ENCODE data around the gene TYRO3. TPM values are rescaled to one million over a fixed set of nuclear protein-coding genes. Genes with fewer than 3 reads are reported as not detected.

The TYRO3 gene
- total and polyA plus RNA-seq, 2 of the 13 experiments (the other 11 are each of a cell fraction or from before 2014, with no cell fraction given), result 24.0 to 43.6 TPM

DNA sequence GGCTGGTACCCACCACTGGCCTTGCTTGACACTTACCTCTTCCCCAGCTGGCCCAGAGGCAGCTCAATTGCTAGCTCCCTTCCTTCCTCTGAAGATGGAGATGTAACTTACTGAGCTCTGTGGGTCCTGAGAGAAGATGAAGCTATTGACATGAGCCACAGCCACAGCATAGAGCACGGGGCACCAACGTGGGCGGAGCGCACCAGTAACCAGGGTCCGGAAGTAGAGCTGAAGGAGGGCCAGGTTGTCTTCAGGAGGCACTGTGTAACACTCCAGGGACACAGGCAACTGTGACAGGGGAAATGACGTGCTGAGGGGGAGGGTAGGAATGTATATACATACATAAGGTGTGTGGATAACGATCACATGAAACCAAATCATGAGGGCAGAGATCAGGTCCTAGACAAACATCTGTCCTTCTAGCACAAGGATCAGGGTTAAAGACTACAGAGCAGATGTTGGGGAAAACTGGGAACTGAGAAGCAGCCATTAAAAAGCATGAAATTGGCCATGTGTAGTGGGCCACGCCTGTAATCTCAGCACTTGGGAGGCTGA lies 41.0 kb upstream of the TYRO3 start:
- H3K9me3 ChIP-seq (ENCODE audit: low read length), result no peaks in the 10 kb centered on the region
- peak overlapping the region; percentile 42 for H3K4me2 ChIP-seq (ENCODE audit: low read depth, low read length)
- ChIA-PET POLR2A (interaction anchor here (1.1 to 2.0 kb wide), 4 partner anchors 14 to 27 kb away, joined by 3 to 8 read pairs (median 7); partner anchors contain the start of genes ITPKA and RPAP1), CTCF (ENCODE audit: low intra/inter-chr PET ratio, low total read pairs) (no interaction called here)
- H3K79me2 ChIP-seq (ENCODE audit: insufficient read depth, low read length), result no peaks in the 10 kb centered on the region
- H4K20me1 ChIP-seq (ENCODE audit: insufficient read depth, low read length), result no peaks in the 10 kb centered on the region
- no peak overlapping the region for H3K4me3 ChIP-seq (replicated peaks in 1 of 3; ENCODE audit: insufficient read depth in 1 of 3, low read depth in 2 of 3, low read length in 3 of 3)
- intact Hi-C loops (cut with micrococcal nuclease; ENCODE audit: unreplicated experiment), result no loop called here
- DNase-seq (ENCODE audit: low spot score) (peak; percentile 70), ATAC-seq (peak; percentile 64), FAIRE-seq (peak; percentile 4)
- BruUV-seq (replicated peaks), result no TSS peak
- peaks cover 0 to 2% of the 10 kb centered on the region in 2 experiments; a peak in 2 of 5 replicates for H3K36me3 ChIP-seq (replicated peaks in 1 of 2; ENCODE audit: control insufficient read depth in 1 of 2, insufficient read depth in 2 of 2, low read length in 2 of 2)
- in situ Hi-C loops (cut with HindIII; ENCODE audit: extremely low pct_ligation_motif_present, low pct_unique_long_range_greater_than_20kb), result no loop called here
- no peak overlapping the region for H2AFZ ChIP-seq (ENCODE audit: low read length)
- H3K27ac ChIP-seq (ENCODE audit: extremely low read length, insufficient read depth, low read length), result peak overlapping the region; percentile 51
- H3K4me1 ChIP-seq (ENCODE audit: insufficient read depth, low read length), result peaks cover 18% of the 10 kb centered on the region
- H3K9ac ChIP-seq (ENCODE audit: insufficient read depth, low read depth, low read length), result no peak overlapping the region; the same call in 1 of the 2 replicates
- H3K27me3 ChIP-seq (ENCODE audit: control insufficient read depth in 1 of 2, insufficient read depth in 2 of 2, low read length in 2 of 2), result no peaks in the 10 kb centered on the region
- WGBS (ENCODE audit: low lambda C conversion rate), result 56% methylated on average over 8 of the region's 8 CpGs
- TF ChIP-seq, protein P1, sequence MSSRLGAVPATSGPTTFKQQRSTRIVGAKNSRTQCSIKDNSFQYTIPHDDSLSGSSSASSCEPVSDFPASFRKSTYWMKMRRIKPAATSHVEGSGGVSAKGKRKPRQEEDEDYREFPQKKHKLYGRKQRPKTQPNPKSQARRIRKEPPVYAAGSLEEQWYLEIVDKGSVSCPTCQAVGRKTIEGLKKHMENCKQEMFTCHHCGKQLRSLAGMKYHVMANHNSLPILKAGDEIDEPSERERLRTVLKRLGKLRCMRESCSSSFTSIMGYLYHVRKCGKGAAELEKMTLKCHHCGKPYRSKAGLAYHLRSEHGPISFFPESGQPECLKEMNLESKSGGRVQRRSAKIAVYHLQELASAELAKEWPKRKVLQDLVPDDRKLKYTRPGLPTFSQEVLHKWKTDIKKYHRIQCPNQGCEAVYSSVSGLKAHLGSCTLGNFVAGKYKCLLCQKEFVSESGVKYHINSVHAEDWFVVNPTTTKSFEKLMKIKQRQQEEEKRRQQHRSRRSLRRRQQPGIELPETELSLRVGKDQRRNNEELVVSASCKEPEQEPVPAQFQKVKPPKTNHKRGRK (CRISPR knock-in tag; IDR thresholded peaks at IDR 0.05), result no peak
- no peak for TF ChIP-seq NONO (IDR thresholded peaks at IDR 0.05)
- TF ChIP-seq NONO (CRISPR knock-in tag; conservative IDR thresholded peaks at IDR 0.05), result no peak
- no peak for TF ChIP-seq ZSCAN12 (CRISPR knock-in tag; IDR thresholded peaks at IDR 0.05)
- no peak for TF ChIP-seq MED1 (CRISPR knock-in tag; IDR thresholded peaks at IDR 0.05)
- no peak for TF ChIP-seq ZNF713 (CRISPR knock-in tag; IDR thresholded peaks at IDR 0.05)
- no peak for TF ChIP-seq NFRKB (IDR thresholded peaks at IDR 0.05)
- TF ChIP-seq CCDC6 (CRISPR knock-in tag; IDR thresholded peaks at IDR 0.05), result no peak
- no peak for TF ChIP-seq KLF12 (CRISPR knock-in tag; IDR thresholded peaks at IDR 0.05; ENCODE audit: borderline replicate concordance)
- TF ChIP-seq HMGA1 (CRISPR knock-in tag; conservative IDR thresholded peaks at IDR 0.05), result no peak
- TF ChIP-seq, protein P2, sequence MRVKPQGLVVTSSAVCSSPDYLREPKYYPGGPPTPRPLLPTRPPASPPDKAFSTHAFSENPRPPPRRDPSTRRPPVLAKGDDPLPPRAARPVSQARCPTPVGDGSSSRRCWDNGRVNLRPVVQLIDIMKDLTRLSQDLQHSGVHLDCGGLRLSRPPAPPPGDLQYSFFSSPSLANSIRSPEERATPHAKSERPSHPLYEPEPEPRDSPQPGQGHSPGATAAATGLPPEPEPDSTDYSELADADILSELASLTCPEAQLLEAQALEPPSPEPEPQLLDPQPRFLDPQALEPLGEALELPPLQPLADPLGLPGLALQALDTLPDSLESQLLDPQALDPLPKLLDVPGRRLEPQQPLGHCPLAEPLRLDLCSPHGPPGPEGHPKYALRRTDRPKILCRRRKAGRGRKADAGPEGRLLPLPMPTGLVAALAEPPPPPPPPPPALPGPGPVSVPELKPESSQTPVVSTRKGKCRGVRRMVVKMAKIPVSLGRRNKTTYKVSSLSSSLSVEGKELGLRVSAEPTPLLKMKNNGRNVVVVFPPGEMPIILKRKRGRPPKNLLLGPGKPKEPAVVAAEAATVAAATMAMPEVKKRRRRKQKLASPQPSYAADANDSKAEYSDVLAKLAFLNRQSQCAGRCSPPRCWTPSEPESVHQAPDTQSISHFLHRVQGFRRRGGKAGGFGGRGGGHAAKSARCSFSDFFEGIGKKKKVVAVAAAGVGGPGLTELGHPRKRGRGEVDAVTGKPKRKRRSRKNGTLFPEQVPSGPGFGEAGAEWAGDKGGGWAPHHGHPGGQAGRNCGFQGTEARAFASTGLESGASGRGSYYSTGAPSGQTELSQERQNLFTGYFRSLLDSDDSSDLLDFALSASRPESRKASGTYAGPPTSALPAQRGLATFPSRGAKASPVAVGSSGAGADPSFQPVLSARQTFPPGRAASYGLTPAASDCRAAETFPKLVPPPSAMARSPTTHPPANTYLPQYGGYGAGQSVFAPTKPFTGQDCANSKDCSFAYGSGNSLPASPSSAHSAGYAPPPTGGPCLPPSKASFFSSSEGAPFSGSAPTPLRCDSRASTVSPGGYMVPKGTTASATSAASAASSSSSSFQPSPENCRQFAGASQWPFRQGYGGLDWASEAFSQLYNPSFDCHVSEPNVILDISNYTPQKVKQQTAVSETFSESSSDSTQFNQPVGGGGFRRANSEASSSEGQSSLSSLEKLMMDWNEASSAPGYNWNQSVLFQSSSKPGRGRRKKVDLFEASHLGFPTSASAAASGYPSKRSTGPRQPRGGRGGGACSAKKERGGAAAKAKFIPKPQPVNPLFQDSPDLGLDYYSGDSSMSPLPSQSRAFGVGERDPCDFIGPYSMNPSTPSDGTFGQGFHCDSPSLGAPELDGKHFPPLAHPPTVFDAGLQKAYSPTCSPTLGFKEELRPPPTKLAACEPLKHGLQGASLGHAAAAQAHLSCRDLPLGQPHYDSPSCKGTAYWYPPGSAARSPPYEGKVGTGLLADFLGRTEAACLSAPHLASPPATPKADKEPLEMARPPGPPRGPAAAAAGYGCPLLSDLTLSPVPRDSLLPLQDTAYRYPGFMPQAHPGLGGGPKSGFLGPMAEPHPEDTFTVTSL (CRISPR knock-in tag; IDR thresholded peaks at IDR 0.05; ENCODE audit: borderline replicate concordance), result no peak
- no peak for TF ChIP-seq ZNF382 (CRISPR knock-in tag; IDR thresholded peaks at IDR 0.05; ENCODE audit: borderline replicate concordance)
- TF ChIP-seq ZNF577 (CRISPR knock-in tag; IDR thresholded peaks at IDR 0.05; ENCODE audit: borderline replicate concordance, low read depth), result no peak
- no peak for TF ChIP-seq ZNF746 (CRISPR knock-in tag; IDR thresholded peaks at IDR 0.05)
- TF ChIP-seq NRL (CRISPR knock-in tag; IDR thresholded peaks at IDR 0.05; ENCODE audit: borderline replicate concordance), result no peak
- no peak for TF ChIP-seq ZBTB21 (CRISPR knock-in tag; IDR thresholded peaks at IDR 0.05)
- no peak for TF ChIP-seq ELF4 (CRISPR knock-in tag; IDR thresholded peaks at IDR 0.05; ENCODE audit: borderline replicate concordance)
- no peak for TF ChIP-seq ATAD3A (CRISPR knock-in tag; IDR thresholded peaks at IDR 0.05)
- TF ChIP-seq, protein P3, sequence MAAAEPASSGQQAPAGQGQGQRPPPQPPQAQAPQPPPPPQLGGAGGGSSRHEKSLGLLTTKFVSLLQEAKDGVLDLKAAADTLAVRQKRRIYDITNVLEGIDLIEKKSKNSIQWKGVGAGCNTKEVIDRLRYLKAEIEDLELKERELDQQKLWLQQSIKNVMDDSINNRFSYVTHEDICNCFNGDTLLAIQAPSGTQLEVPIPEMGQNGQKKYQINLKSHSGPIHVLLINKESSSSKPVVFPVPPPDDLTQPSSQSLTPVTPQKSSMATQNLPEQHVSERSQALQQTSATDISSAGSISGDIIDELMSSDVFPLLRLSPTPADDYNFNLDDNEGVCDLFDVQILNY (CRISPR knock-in tag; conservative IDR thresholded peaks at IDR 0.05), result no peak

Data from HepG2 (cell line).